ENCODE data around the gene STRN4.

The STRN4 gene

GRCh38 chr19:46715975-46716671, 30.1 kb downstream of the STRN4 start:
- TF ChIP-seq PATZ1 (CRISPR knock-in tag; IDR thresholded peaks at IDR 0.05; ENCODE audit: borderline replicate concordance) (no peak), ZC3H10 (CRISPR knock-in tag; IDR thresholded peaks at IDR 0.05) (no peak), BACH2 (CRISPR knock-in tag; IDR thresholded peaks at IDR 0.05; ENCODE audit: borderline replicate concordance) (no peak), RARB (CRISPR knock-in tag; IDR thresholded peaks at IDR 0.05) (no peak), SNAI2 (CRISPR knock-in tag; IDR thresholded peaks at IDR 0.05) (no peak), CSDC2 (CRISPR knock-in tag; IDR thresholded peaks at IDR 0.05) (no peak), CSRNP3 (CRISPR knock-in tag; IDR thresholded peaks at IDR 0.05) (no peak), POU6F1 (CRISPR knock-in tag; IDR thresholded peaks at IDR 0.05; ENCODE audit: borderline replicate concordance, low read depth) (no peak), ISL1 (CRISPR knock-in tag; IDR thresholded peaks at IDR 0.05) (no peak), OSR1 (CRISPR knock-in tag; IDR thresholded peaks at IDR 0.05) (no peak), ARNTL (CRISPR knock-in tag; IDR thresholded peaks at IDR 0.05; ENCODE audit: borderline replicate concordance, low read depth) (no peak), TSHZ2 (CRISPR knock-in tag; IDR thresholded peaks at IDR 0.05) (no peak)
- peak; percentile 9 for ATAC-seq

- TF ChIP-seq POU6F1 (CRISPR knock-in tag; IDR thresholded peaks at IDR 0.05; ENCODE audit: borderline replicate concordance, low read depth), result no peak
- ATAC-seq, result no peak
Observed at GRCh38 chr19:46715620-46715974, 30.7 kb downstream of the STRN4 start.

- TF ChIP-seq TOX (CRISPR knock-in tag; IDR thresholded peaks at IDR 0.05; ENCODE audit: borderline replicate concordance) (no peak), ZFP3 (CRISPR knock-in tag; IDR thresholded peaks at IDR 0.05) (no peak), ZC3H10 (CRISPR knock-in tag; IDR thresholded peaks at IDR 0.05) (no peak), POU6F1 (CRISPR knock-in tag; IDR thresholded peaks at IDR 0.05; ENCODE audit: borderline replicate concordance, low read depth) (no peak), OSR1 (CRISPR knock-in tag; IDR thresholded peaks at IDR 0.05) (no peak), PPARA (CRISPR knock-in tag; IDR thresholded peaks at IDR 0.05; ENCODE audit: borderline replicate concordance) (no peak), TSHZ2 (CRISPR knock-in tag; IDR thresholded peaks at IDR 0.05) (no peak), GLIS3 (CRISPR knock-in tag; IDR thresholded peaks at IDR 0.05) (no peak), SNAI2 (CRISPR knock-in tag; IDR thresholded peaks at IDR 0.05) (no peak), TCF4 (CRISPR knock-in tag; IDR thresholded peaks at IDR 0.05; ENCODE audit: borderline replicate concordance) (no peak), ZNF565 (CRISPR knock-in tag; conservative IDR thresholded peaks at IDR 0.05; ENCODE audit: low read depth) (no peak), ARNTL (CRISPR knock-in tag; IDR thresholded peaks at IDR 0.05; ENCODE audit: borderline replicate concordance, low read depth) (no peak), CSDC2 (CRISPR knock-in tag; IDR thresholded peaks at IDR 0.05) (no peak), CREB5 (CRISPR knock-in tag; IDR thresholded peaks at IDR 0.05; ENCODE audit: low read depth) (no peak), ESRRG (CRISPR knock-in tag; IDR thresholded peaks at IDR 0.05) (no peak)
- peak; percentile 2; the same call in 2 of the 3 replicates for ATAC-seq
Observed at GRCh38 chr19:46714444-46715106, 31.7 kb downstream of the STRN4 start.

All from SK-N-SH treated with all-trans-retinoic acid at 6 μM for 48 hours (cell line).